Measurements from ENCODE around the gene DFFB.

Gene DFFB

GRCh38 chr1:3896396-3897000 is 39.2 kb downstream of the DFFB start:
- no peak for ATAC-seq
- DNase-seq: no peak

DNA sequence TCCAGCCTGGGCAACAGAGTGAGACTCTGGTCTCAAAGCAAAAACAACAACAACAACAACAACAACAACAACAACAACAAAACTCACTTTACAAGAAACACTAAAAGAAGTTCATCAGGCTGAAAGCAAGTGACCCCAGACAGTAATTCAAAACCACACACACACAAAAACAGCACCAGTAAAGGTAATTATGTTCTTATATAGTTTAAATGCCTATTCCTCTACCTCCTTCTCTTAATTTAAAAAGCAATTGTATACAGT is 41.1 kb downstream of the DFFB start:
- DNase-seq (no peak), ATAC-seq (no peak)

- DNase-seq: no peak
Measured at GRCh38 chr1:3898994-3899753, 41.9 kb downstream of the DFFB start.

DNA sequence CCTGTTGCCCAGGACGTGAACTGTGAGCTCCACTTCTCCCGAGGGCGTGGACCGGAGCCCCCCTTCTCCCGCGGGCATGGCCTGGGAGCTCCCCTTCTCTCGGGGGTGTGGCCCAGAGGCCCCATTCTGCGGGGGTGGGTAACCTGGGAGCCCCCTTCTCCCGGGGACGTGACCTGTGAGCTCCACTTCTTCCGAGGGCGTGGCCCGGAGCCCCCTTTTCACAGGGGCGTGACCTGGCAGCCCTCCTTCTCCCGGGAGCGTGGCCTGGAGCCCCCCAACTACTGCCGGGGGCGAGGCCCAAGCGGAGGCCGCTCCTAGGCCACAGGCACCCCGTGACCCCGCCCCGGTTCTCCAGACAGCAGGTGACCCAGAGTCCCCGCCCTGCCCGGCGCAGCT is 42.5 kb downstream of the DFFB start:
- ATAC-seq (no peak), DNase-seq (peak; percentile 51)

More at GRCh38 chr1:3898994-3899753, 41.9 kb downstream of the DFFB start:
- ATAC-seq: no peak

GRCh38 chr1:3900150-3900968 is 43.1 kb downstream of the DFFB start, which contains the start of gene C1orf174:
TSS of gene C1orf174 (minus strand) at chr1:3900272. CDS start at chr1:3900186, 86 bp downstream.
- DNase-seq: peak; percentile 90
- ATAC-seq: peak; percentile 79

DNA sequence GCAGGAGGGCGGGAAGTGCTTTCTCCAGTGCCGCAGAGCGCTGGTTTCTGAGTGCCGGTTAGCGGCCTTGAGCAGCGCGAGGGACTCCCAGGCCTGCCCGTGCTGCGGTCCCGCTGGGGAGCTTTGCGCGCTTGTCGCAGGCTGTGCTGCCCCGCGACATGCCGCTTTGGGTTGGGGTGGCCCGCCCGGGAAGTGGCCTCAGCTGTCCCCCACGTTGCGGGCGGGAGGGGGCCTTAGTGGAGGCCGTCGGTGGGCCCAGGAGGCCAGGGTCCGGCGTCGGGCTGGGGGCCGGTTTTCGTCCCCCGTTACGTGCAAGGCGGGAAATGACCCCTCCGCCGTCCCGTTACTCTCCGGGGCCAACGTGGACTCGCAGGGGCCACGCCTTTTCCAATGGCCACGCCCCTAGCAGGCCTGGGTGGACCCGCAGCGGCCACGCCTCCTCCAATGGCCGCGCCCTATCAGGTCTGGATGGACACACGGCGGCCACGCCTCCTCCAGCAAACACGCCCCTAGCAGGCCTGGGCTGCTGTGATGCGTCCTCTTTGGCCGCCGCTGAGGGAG is 43.8 kb downstream of the DFFB start:
- ATAC-seq (peak; percentile 61), DNase-seq (peak; percentile 96)

DNA sequence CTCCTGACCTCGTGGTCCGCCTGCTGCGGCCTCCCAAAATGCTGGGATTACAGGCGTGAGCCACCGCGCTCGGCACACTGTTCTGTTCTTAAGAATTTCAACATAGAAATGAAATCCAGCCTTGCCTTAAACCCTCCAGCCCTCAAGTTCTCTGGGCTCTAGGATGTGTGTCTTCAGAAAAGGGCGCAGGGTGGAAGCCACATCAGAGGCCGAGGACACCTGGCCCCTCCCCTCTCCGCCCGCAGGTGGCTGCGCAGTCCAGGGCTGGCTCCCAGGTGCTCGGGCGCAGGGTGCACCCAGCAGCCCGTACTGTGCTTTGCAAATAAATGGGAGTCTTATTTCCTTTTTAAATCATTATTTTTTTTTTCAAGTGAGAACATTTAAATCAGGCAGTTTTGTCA is 44.8 kb downstream of the DFFB start:
- no peak for ATAC-seq
- DNase-seq: peak; percentile 24

GRCh38 chr1:3902571-3903091 is 45.4 kb downstream of the DFFB start:
- DNase-seq (no peak), ATAC-seq (no peak)

DNA sequence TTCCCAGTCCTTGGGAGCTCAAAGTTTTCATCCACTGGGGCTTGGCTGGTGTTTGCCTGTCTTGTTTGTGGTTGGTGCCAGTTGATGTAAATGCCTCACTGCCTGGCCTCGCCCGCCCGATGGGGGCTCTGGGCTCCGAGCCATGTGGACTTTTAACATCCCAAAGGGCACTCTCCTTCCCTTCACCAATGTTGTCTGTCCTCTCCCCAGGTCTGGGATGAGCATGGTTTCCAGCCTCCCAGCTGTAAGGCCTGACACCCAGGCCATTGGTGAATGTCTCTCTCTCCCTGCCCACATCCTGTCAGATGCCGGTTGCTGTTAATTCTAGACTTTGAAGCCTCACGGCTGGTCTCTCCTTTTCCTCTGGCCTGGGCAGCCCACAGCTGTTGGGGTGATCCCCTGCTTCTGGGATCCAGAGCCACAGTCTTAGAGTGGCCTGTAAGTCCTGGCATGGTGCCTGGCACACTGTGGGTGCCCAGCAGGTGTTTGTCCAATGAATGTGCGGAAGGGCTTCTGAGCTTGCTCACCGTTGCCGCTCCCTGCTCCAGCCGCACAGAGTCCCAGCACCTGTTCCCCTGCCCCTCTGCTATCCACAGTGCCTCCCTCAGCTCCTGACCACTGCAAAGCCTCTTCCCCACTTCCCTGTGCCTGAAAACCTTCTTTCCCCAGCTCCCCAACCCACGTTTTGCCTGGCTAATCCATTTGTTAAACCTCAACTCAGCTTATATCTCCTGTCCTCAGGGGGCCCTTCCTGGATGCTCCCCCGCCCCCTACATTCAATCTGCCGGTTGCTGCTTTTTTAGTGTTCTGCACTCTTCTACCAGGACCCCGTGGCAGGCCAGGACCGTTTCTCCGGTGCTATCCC is 46.1 kb downstream of the DFFB start:
- DNase-seq: no peak
- ATAC-seq: no peak

GRCh38 chr1:3904006-3904842 is 46.9 kb downstream of the DFFB start:
- DNase-seq: no peak

GRCh38 chr1:3904843-3905185 is 47.5 kb downstream of the DFFB start:
- ATAC-seq (no peak), DNase-seq (no peak)

More at GRCh38 chr1:3904006-3904842, 46.9 kb downstream of the DFFB start:
- ATAC-seq: no peak

- DNase-seq: no peak
- no peak for ATAC-seq
Measured at GRCh38 chr1:3905266-3905952, 48.1 kb downstream of the DFFB start.

DNA sequence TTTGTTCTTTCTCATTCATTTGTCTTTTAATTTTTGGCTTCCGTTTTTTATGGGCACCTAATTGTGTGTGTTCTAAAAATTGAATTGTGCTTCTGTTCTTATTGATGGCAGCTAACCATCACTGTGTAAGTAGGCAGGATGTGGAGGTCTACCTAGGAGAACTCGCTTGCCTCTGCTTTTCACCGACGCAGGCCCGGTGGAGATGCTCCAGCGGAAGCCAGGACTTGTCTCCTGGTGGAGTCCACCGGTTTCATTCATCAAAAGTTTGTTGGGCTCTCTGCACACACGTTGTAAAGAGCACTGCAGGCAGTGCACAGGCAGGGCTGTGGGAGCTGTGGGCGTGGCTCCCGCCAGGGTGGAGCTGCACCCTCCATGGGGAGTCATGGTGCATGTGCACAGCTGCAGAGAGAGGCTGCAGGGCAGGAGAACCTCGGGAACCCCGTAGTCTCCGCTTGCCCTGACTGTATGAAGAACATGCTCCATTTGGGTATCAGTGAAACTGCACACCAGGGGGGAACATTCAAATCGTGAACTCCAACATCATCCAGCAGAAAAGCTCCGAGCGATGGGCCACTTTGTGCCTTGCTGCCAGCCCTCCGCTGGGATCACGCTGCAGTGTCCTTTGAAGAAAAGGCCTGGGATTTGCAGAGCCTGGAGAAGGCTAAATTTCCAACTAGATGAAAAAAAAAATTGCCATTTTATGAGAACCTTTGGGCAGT is 48.8 kb downstream of the DFFB start:
- no peak for ATAC-seq
- no peak for DNase-seq

DNA sequence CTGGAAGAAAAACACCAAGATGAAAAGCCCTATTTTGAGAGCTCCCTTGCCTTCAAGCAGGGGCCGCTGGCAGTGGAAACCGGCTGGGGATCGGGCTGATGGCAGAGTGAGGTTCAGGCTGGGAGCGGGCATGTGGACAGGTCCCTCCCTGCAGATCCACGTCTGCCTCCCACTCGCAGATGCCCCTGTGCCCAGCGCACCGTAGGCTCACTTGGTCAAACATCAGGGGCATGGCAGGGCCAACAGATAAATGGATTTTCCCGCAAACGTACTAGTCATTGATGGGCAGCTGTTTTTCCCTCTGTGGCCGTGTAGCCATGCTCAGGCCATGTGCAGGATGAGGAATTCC is 49.4 kb downstream of the DFFB start:
- ATAC-seq: no peak
- no peak for DNase-seq

GRCh38 chr1:3907031-3907534 is 49.8 kb downstream of the DFFB start:
- ATAC-seq: peak; percentile 15
- DNase-seq: peak; percentile 57

GRCh38 chr1:3907621-3908165 is 50.4 kb downstream of the DFFB start:
- no peak for DNase-seq
- no peak for ATAC-seq

GRCh38 chr1:3908886-3909517 is 51.7 kb downstream of the DFFB start:
- ATAC-seq (no peak), DNase-seq (no peak)

- no peak for ATAC-seq
- no peak for DNase-seq
Measured at GRCh38 chr1:3909615-3910014, 52.3 kb downstream of the DFFB start.
